ENCODE results near the gene ZNF385B.

The ZNF385B gene

GRCh38 chr2:179772346-179772745 is 89.1 kb downstream of the ZNF385B start:
- no peak overlapping the region for H3K4me3 ChIP-seq (replicated peaks; ENCODE audit: low read depth, low read length)
- DNase-seq (ENCODE audit: extremely low read depth, insufficient read length), result no peak
- no peaks in the 10 kb centered on the region for H3K36me3 ChIP-seq (ENCODE audit: control insufficient read depth, insufficient read depth, low read length)
- H3K27me3 ChIP-seq (replicated peaks; ENCODE audit: control insufficient read depth, insufficient read depth, low read length), result no peaks in the 10 kb centered on the region
- TF ChIP-seq, protein P1, sequence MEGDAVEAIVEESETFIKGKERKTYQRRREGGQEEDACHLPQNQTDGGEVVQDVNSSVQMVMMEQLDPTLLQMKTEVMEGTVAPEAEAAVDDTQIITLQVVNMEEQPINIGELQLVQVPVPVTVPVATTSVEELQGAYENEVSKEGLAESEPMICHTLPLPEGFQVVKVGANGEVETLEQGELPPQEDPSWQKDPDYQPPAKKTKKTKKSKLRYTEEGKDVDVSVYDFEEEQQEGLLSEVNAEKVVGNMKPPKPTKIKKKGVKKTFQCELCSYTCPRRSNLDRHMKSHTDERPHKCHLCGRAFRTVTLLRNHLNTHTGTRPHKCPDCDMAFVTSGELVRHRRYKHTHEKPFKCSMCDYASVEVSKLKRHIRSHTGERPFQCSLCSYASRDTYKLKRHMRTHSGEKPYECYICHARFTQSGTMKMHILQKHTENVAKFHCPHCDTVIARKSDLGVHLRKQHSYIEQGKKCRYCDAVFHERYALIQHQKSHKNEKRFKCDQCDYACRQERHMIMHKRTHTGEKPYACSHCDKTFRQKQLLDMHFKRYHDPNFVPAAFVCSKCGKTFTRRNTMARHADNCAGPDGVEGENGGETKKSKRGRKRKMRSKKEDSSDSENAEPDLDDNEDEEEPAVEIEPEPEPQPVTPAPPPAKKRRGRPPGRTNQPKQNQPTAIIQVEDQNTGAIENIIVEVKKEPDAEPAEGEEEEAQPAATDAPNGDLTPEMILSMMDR (IDR thresholded peaks at IDR 0.05; ENCODE audit: insufficient read depth, low read length, poor library complexity, severe bottlenecking), result no peak

DNA sequence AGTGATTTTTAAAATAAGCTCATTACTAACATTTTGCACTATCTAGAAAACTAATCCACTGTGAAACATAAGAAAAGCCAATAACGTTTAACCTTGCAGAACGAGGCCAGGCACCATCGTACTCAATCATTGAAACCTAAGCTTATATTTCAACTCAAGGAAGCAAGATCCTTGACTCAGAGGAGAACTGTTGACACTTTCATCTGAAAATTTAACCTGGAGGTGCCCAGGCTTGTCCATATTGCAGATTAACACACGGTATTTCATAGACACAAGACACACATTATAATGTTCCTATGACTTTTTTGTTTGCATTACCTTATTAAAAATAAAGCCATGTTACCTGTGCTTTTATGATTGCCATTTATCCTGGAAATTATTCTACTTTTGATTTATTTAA is 89.6 kb downstream of the ZNF385B start:
- Histone ChIP-seq H3K4me3 (replicated peaks; ENCODE audit: low read depth, low read length) (no peak overlapping the region), H3K36me3 (ENCODE audit: control insufficient read depth, insufficient read depth, low read length) (no peaks in the 10 kb centered on the region), H3K27me3 (replicated peaks; ENCODE audit: control insufficient read depth, insufficient read depth, low read length) (peaks cover 1% of the 10 kb centered on the region; the same call in 1 of the 2 replicates)
- DNase-seq (ENCODE audit: extremely low read depth, insufficient read length), result no peak
- TF ChIP-seq, protein P1 (IDR thresholded peaks at IDR 0.05; ENCODE audit: insufficient read depth, low read length, poor library complexity, severe bottlenecking), result no peak

DNA sequence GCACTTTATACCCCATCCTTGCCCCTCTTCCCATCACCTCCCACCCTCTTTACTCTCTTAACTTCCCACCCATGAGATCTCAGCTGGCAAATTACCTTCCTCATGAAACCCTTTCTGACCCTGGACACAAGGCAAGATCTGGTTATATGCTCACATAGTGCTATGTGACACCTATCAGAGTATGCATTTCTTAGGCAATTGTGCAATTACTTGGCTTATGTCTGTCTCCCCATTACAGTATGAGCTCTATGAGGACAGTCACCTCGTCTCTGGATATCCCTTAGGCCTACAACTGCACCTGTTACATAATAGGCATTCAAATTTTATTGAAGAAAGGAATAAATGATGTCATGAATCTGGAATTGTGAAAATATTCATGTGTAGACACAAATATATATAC is 91.4 kb downstream of the ZNF385B start:
- H3K36me3 ChIP-seq (ENCODE audit: control insufficient read depth, insufficient read depth, low read length), result no peaks in the 10 kb centered on the region
- TF ChIP-seq, protein P1 (IDR thresholded peaks at IDR 0.05; ENCODE audit: insufficient read depth, low read length, poor library complexity, severe bottlenecking), result no peak

DNA sequence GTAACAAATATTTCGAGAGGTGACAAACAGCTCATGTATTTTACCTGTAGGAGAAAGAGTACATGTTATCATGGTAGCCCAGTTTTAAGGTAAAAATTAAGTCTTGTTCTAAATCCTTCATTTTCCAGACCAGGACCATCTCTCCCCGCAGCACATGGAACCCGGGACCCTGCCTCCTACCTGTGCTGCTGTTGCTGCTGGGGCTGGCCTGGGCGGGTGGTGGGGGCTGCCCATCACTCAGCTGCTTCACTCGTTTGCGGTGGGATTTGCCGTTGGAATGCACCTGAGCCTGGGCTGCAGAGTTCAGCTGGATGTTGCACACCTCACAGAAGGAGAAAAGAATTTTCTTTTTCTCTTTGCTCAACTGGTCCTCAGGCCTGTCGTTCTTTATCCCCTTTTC is 92.1 kb downstream of the ZNF385B start:
- Histone ChIP-seq H3K36me3 (ENCODE audit: control insufficient read depth, insufficient read depth, low read length) (no peaks in the 10 kb centered on the region), H3K4me3 (replicated peaks; ENCODE audit: low read depth, low read length) (no peak overlapping the region), H3K27me3 (replicated peaks; ENCODE audit: control insufficient read depth, insufficient read depth, low read length) (peaks cover 1% of the 10 kb centered on the region; the same call in 1 of the 2 replicates)
- no peak for DNase-seq (ENCODE audit: extremely low read depth, insufficient read length)
- TF ChIP-seq, protein P1 (IDR thresholded peaks at IDR 0.05; ENCODE audit: insufficient read depth, low read length, poor library complexity, severe bottlenecking), result no peak

More for the DNA sequence above, 91.4 kb downstream of the ZNF385B start:
- DNase-seq (ENCODE audit: extremely low read depth, insufficient read length), result no peak
- Histone ChIP-seq H3K27me3 (replicated peaks; ENCODE audit: control insufficient read depth, insufficient read depth, low read length) (peaks cover 1% of the 10 kb centered on the region; the same call in 1 of the 2 replicates), H3K4me3 (replicated peaks; ENCODE audit: low read depth, low read length) (no peak overlapping the region)

DNA sequence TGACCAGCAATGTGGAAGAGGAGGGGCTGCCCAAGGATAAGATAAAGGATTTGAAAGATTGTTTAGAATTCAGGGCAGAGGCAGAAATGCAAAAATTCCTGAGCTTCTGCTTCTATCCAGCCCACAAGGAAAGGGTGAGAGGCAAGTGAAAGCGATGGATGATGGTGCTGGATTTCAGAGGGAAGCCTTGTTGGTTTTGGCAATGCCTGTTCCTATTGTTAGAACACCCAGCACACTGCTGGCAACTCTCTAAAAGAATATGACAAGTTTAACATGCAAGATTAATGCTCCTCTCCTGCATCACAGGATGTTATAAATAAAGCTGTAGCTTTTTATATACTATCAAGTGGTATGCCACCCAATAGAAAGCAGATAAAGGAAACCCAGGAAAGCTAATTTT is 92.6 kb downstream of the ZNF385B start:
- H3K27me3 ChIP-seq (replicated peaks; ENCODE audit: control insufficient read depth, insufficient read depth, low read length), result peaks cover 1% of the 10 kb centered on the region; the same call in 1 of the 2 replicates
- H3K4me3 ChIP-seq (replicated peaks; ENCODE audit: low read depth, low read length), result no peak overlapping the region
- DNase-seq (ENCODE audit: extremely low read depth, insufficient read length), result no peak
- TF ChIP-seq, protein P1 (IDR thresholded peaks at IDR 0.05; ENCODE audit: insufficient read depth, low read length, poor library complexity, severe bottlenecking), result no peak
- no peaks in the 10 kb centered on the region for H3K36me3 ChIP-seq (ENCODE audit: control insufficient read depth, insufficient read depth, low read length)

- no peak for DNase-seq (ENCODE audit: extremely low read depth, insufficient read length)
- TF ChIP-seq, protein P1 (IDR thresholded peaks at IDR 0.05; ENCODE audit: insufficient read depth, low read length, poor library complexity, severe bottlenecking), result no peak
- Histone ChIP-seq H3K36me3 (ENCODE audit: control insufficient read depth, insufficient read depth, low read length) (no peaks in the 10 kb centered on the region), H3K27me3 (replicated peaks; ENCODE audit: control insufficient read depth, insufficient read depth, low read length) (peaks cover 1% of the 10 kb centered on the region; the same call in 1 of the 2 replicates), H3K4me3 (replicated peaks; ENCODE audit: low read depth, low read length) (no peak overlapping the region)
Observed at GRCh38 chr2:179765666-179766065, 95.7 kb downstream of the ZNF385B start.
